ENCODE data around the gene DOCK2.
"Not testable (repeated sequence)": the region's sequence is repeated elsewhere in the genome, so short reads cannot be mapped to it uniquely, and the experiment has no call there.

The DOCK2 gene

DNA sequence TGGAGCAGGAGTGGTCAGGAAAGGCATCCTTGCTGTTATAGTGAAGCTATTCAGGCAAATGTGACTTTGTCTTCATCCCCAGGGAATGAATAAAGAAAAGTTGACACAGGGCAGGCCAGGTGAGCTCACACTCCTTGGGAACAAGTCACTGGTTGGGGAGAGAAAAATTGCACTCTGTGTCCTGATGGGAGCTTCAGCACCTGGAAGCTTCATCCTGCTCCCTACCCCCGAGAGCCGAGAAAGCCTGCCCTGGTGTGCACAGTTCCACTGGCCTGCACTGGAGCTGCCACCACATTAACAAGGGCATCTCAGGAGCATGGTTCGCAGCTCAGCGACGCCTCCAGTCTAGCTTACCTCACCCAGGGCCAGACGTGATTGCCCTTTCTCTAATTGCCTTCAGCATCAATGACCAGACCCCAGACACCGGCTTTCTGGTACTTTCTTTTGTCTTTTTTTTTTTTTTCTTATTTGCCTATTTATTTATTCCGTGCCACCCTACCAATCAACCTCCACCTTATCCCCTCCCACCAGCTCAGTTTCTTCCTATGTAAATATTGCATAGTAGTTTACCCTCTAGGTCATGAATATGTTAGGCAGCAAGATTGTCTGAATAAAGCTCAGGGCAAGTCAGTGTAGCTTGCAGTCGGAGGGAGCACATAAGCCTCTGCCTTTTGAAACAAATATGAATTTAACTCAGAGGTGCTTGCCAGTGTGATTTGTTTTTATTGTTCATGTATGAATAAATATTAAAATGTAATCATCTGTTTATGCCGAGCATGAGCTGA, 87.4 kb downstream of the DOCK2 start:
- no peaks in the 10 kb centered on the region for H3K4me1 ChIP-seq (ENCODE audit: control insufficient read depth, insufficient read depth, low read length)
- TF ChIP-seq ZNF404 (tag by site-specific recombination; IDR thresholded peaks at IDR 0.05) (no peak), ZNF221 (tag by site-specific recombination; IDR thresholded peaks at IDR 0.05; ENCODE audit: borderline replicate concordance) (no peak)
- TF ChIP-seq, protein P1, sequence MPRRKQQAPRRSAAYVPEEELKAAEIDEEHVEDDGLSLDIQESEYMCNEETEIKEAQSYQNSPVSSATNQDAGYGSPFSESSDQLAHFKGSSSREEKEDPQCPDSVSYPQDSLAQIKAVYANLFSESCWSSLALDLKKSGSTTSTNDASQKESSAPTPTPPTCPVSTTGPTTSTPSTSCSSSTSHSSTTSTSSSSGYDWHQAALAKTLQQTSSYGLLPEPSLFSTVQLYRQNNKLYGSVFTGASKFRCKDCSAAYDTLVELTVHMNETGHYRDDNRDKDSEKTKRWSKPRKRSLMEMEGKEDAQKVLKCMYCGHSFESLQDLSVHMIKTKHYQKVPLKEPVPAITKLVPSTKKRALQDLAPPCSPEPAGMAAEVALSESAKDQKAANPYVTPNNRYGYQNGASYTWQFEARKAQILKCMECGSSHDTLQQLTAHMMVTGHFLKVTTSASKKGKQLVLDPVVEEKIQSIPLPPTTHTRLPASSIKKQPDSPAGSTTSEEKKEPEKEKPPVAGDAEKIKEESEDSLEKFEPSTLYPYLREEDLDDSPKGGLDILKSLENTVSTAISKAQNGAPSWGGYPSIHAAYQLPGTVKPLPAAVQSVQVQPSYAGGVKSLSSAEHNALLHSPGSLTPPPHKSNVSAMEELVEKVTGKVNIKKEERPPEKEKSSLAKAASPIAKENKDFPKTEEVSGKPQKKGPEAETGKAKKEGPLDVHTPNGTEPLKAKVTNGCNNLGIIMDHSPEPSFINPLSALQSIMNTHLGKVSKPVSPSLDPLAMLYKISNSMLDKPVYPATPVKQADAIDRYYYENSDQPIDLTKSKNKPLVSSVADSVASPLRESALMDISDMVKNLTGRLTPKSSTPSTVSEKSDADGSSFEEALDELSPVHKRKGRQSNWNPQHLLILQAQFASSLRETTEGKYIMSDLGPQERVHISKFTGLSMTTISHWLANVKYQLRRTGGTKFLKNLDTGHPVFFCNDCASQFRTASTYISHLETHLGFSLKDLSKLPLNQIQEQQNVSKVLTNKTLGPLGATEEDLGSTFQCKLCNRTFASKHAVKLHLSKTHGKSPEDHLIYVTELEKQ (tag by site-specific recombination; IDR thresholded peaks at IDR 0.05; ENCODE audit: borderline replicate concordance), result no peak
- no peaks in the 10 kb centered on the region for H3K9me3 ChIP-seq (ENCODE audit: control insufficient read depth, insufficient read depth, low read depth, low read length)
- ChIA-PET CTCF (interaction anchor here (0.6 to 1.2 kb wide), 3 partner anchors 37 to 346 kb away, joined by 3 to 5 read pairs (median 3); no protein-coding TSS in a partner anchor), POLR2A (no interaction called here)
- no peaks in the 10 kb centered on the region for H3K36me3 ChIP-seq (ENCODE audit: control insufficient read depth in 2 of 2, insufficient read depth in 1 of 2, low read length in 2 of 2)
- no peak overlapping the region for H3K4me3 ChIP-seq (ENCODE audit: low read depth, low read length)
- no peak overlapping the region for H3K27ac ChIP-seq (ENCODE audit: extremely low read depth, low read depth, low read length)

DNA sequence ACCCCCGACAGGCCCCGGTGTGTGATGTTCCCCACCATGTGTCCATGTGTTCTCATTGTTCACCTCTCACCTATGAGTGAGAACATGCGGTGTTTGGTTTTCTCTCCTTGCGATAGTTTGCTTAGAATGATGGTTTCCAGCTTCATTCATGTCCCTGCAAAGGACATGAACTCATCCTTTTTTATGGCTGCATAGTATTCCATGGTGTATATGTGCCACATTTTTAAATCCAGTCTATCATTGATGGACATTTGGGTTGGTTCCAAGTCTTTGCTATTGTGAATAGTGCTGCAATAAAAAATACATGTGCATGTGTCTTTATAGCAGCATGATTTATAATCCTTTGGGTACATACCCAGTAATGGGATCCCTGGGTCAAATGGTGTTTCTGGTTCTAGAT, 88.6 kb downstream of the DOCK2 start:
- CTCF ChIA-PET; H3K4me1 ChIP-seq (ENCODE audit: control insufficient read depth, insufficient read depth, low read length); H3K36me3 ChIP-seq (ENCODE audit: control insufficient read depth in 2 of 2, insufficient read depth in 1 of 2, low read length in 2 of 2); POLR2A ChIA-PET; H3K4me3 ChIP-seq (ENCODE audit: low read depth, low read length); H3K9me3 ChIP-seq (ENCODE audit: control insufficient read depth, insufficient read depth, low read depth, low read length); H3K27ac ChIP-seq (ENCODE audit: extremely low read depth, low read depth, low read length): not testable (repeated sequence)
- peak; percentile 86 for TF ChIP-seq ZNF146 (tag by site-specific recombination; IDR thresholded peaks at IDR 0.05)

DNA sequence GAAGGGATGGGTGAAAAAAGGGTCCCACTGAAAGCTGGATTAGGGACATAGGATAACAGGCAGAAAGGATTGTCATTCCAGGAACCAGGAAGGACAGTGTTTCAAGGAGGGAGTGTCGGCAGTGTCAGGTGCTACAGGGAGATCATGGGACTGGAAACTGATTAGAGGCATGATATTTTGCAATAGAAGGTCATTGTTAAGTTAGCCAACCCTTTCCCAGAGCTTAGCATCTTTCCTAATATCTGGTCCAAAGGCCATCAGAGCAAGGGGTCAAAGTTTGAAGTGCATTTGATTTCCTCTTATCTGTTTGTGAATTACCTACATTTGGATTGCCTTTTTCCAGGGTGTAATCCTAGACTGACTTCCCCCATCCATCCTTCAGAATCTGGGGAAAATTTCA, 91.3 kb downstream of the DOCK2 start:
- no peak overlapping the region for H3K4me3 ChIP-seq (ENCODE audit: low read depth, low read length)
- no peaks in the 10 kb centered on the region for H3K4me1 ChIP-seq (ENCODE audit: control insufficient read depth, insufficient read depth, low read length)
- no peaks in the 10 kb centered on the region for H3K9me3 ChIP-seq (ENCODE audit: control insufficient read depth, insufficient read depth, low read depth, low read length)
- ChIA-PET POLR2A (no interaction called here), CTCF (no interaction called here)
- no peaks in the 10 kb centered on the region for H3K36me3 ChIP-seq (ENCODE audit: control insufficient read depth in 2 of 2, insufficient read depth in 1 of 2, low read length in 2 of 2)
- TF ChIP-seq ZNF792 (tag by site-specific recombination; IDR thresholded peaks at IDR 0.05), result no peak
- TF ChIP-seq PRDM1 (tag by site-specific recombination; IDR thresholded peaks at IDR 0.05), result no peak
- no peak for TF ChIP-seq YY1 (tag by site-specific recombination; IDR thresholded peaks at IDR 0.05)
- TF ChIP-seq EGR2 (tag by site-specific recombination; IDR thresholded peaks at IDR 0.05; ENCODE audit: low read depth), result no peak
- TF ChIP-seq, protein P2, sequence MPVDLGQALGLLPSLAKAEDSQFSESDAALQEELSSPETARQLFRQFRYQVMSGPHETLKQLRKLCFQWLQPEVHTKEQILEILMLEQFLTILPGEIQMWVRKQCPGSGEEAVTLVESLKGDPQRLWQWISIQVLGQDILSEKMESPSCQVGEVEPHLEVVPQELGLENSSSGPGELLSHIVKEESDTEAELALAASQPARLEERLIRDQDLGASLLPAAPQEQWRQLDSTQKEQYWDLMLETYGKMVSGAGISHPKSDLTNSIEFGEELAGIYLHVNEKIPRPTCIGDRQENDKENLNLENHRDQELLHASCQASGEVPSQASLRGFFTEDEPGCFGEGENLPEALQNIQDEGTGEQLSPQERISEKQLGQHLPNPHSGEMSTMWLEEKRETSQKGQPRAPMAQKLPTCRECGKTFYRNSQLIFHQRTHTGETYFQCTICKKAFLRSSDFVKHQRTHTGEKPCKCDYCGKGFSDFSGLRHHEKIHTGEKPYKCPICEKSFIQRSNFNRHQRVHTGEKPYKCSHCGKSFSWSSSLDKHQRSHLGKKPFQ (tag by site-specific recombination; IDR thresholded peaks at IDR 0.05), result no peak
- TF ChIP-seq, protein P3, sequence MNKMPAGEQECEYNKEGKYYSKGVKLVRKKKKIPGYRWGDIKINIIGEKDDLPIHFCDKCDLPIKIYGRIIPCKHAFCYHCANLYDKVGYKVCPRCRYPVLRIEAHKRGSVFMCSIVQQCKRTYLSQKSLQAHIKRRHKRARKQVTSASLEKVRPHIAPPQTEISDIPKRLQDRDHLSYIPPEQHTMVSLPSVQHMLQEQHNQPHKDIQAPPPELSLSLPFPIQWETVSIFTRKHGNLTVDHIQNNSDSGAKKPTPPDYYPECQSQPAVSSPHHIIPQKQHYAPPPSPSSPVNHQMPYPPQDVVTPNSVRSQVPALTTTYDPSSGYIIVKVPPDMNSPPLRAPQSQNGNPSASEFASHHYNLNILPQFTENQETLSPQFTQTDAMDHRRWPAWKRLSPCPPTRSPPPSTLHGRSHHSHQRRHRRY (tag by site-specific recombination; IDR thresholded peaks at IDR 0.05), result no peak
- H3K27ac ChIP-seq (ENCODE audit: extremely low read depth, low read depth, low read length), result no peak overlapping the region

DNA sequence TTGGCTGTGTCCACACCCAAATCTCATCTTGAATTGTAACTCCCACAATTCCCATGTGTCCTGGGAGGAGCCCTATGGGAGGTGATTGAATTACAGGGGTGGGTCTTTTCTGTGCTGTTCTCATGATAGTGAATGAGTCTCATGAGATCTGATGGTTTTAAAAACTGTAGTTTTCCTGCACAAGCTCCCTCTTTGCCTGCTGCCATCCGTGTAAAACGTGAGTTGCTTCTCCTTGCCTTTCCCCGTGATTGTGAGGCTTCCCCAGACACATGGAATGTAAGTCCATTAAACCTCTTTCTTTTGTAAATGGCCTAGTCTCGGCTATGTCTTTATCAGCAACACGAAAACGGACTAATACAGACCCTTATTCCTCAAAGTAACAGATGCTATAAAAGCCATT, 94.1 kb downstream of the DOCK2 start:
- CTCF ChIA-PET, result no interaction called here
- Histone ChIP-seq H3K27ac (ENCODE audit: extremely low read depth, low read depth, low read length) (no peak overlapping the region), H3K9me3 (ENCODE audit: control insufficient read depth, insufficient read depth, low read depth, low read length) (no peaks in the 10 kb centered on the region), H3K4me1 (ENCODE audit: control insufficient read depth, insufficient read depth, low read length) (no peaks in the 10 kb centered on the region), H3K4me3 (ENCODE audit: low read depth, low read length) (no peak overlapping the region), H3K36me3 (ENCODE audit: control insufficient read depth in 2 of 2, insufficient read depth in 1 of 2, low read length in 2 of 2) (no peaks in the 10 kb centered on the region)
- POLR2A ChIA-PET, result no interaction called here
- TF ChIP-seq, protein P1 (tag by site-specific recombination; IDR thresholded peaks at IDR 0.05; ENCODE audit: borderline replicate concordance), result no peak
- TF ChIP-seq ZNF792 (tag by site-specific recombination; IDR thresholded peaks at IDR 0.05), result no peak
- TF ChIP-seq GFI1B (tag by site-specific recombination; IDR thresholded peaks at IDR 0.05), result no peak
- no peak for TF ChIP-seq ZNF354C (tag by site-specific recombination; IDR thresholded peaks at IDR 0.05; ENCODE audit: borderline replicate concordance, low read depth)
- TF ChIP-seq ZNF433 (tag by site-specific recombination; IDR thresholded peaks at IDR 0.05; ENCODE audit: low read depth), result no peak
- TF ChIP-seq ZNF133 (tag by site-specific recombination; IDR thresholded peaks at IDR 0.05), result no peak
- no peak for TF ChIP-seq ZNF239 (tag by site-specific recombination; IDR thresholded peaks at IDR 0.05)
- no peak for TF ChIP-seq SCRT1 (tag by site-specific recombination; IDR thresholded peaks at IDR 0.05; ENCODE audit: borderline replicate concordance)
- no peak for TF ChIP-seq ZNF529 (tag by site-specific recombination; IDR thresholded peaks at IDR 0.05; ENCODE audit: insufficient replicate concordance)

All from HEK293 (cell line).